GM21367 (cell line): ENCODE results near the gene PDE1C.

Experiments used
- ATAC-seq: cut with Tn5 transposase; IDR thresholded peaks from one replicate; pipeline ENCODE4 v1.9.1; 2021; ENCODE audit not compliant: unreplicated experiment

The PDE1C gene

GRCh38 chr7:31724696-31725095 lies 345.5 kb downstream of the PDE1C start:
- no peak for ATAC-seq

- no peak for ATAC-seq
Observed at GRCh38 chr7:31720366-31720765, 349.8 kb downstream of the PDE1C start.

DNA sequence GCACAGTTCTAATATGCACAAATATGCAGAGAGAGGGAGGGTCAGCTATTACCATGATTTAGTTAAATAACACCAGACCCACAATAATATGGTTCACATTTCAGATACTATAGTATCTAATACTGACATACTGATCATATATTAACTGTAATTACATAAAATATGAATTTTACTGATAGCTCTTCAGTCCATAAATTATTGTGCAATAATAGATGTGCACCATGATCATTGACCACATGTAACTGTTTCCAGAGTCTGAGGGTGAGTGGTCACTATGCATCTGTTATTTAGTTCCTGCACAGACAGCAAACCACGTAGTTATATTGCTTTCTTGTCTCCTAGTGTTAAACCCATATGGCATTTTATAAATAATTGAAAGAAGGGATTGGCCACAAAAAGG lies 353.9 kb downstream of the PDE1C start:
- no peak for ATAC-seq

GRCh38 chr7:31710171-31710570 lies 360.0 kb downstream of the PDE1C start:
- no peak for ATAC-seq

- no peak for ATAC-seq
Observed at GRCh38 chr7:31707089-31707488, 363.1 kb downstream of the PDE1C start.

DNA sequence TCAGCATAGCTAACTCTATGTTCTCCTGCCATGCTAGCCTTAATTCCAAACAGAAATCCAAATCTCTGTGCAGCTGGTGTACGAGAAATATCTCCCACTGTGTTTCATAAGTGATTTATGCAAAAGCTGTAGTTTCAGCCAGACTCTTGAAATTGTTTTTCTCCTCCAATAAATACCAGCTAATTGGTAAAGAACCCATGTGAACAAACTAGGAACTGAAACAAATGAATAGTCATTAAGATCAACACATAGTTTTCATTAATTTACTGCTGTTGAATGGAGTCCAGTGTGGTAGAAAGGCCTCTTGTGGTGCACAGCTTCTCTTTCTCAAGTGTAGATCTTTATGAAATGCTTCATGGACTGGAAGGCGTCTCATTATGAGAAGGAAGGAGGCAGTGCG lies 364.8 kb downstream of the PDE1C start:
- ATAC-seq = no peak

DNA sequence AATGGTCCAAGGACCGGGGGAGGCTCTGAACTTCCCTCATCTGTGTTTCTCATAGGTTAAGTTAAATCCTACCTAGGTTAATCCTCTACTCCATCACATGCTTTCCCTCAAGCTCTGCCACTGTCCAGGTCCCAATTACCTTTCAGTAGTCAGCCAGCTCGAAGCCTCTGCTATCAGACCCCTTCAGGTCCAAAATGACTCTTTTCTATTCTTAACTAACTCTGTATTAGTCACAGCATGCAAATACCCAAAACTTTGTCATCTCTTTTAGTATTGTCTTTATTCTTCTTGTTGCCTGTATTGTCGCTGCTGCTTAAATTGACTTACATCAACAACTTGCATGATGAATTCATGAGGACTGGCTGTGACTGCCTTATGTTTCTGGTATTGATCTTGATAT lies 367.9 kb downstream of the PDE1C start:
- no peak for ATAC-seq
